Measurements from ENCODE around the gene ANKS1A. TPM values are rescaled to one million over a fixed set of nuclear protein-coding genes. Genes with fewer than 3 reads are reported as not detected.

ANKS1A gene
- total and polyA plus RNA-seq, 2 of the 4 experiments (the other 2 are of a cell fraction): 7.2 to 7.5 TPM

DNA sequence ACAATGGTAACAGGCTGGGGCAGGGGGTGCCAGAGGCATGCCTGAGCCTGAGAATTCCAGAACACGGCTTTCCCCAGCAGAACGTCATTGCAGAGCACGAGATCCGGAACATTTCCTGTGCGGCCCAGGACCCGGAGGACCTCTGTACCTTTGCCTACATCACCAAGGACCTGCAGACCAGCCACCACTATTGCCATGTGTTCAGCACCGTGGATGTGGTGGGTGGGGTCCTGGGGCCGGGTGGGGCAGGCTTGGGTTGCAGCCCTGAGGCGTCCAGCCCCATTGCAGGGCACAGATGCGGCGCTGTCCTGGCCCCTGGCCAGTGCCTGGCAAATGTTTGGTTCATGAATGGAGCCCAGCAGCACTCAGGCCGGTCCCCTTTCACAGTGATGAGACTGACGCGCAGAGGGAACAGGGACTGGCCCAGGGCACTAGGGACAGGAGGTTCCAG lies 195.0 kb downstream of the ANKS1A start:
- H3K18ac ChIP-seq (ENCODE audit: low read depth, low read length): no peak overlapping the region
- H3K79me1 ChIP-seq (ENCODE audit: low read depth in 1 of 2, low read length in 2 of 2): no peaks in the 10 kb centered on the region
- CTCF ChIA-PET: no interaction called here
- no peaks in the 10 kb centered on the region; the same call in 1 of the 2 replicates for H4K20me1 ChIP-seq (ENCODE audit: insufficient read depth, low read length)
- no peak overlapping the region for H3K4me2 ChIP-seq (ENCODE audit: low read depth, low read length)
- no peak overlapping the region for H4K91ac ChIP-seq (ENCODE audit: insufficient read depth, low read depth, low read length)
- POLR2A ChIA-PET (ENCODE audit: unreplicated experiment): no interaction called here
- dilution Hi-C loops (cut with HindIII; ENCODE audit: low sequenced_read_pairs, unreplicated experiment) (no loop called here), in situ Hi-C loops (cut with MboI; ENCODE audit: low sequenced_read_pairs) (no loop called here), intact Hi-C loops (cut with micrococcal nuclease) (no loop called here)
- no peak overlapping the region for H2BK5ac ChIP-seq (ENCODE audit: low read depth, low read length, poor library complexity, severe bottlenecking)
- H3K27ac ChIP-seq (ENCODE audit: insufficient read depth, low read length): no peak overlapping the region
- no peak overlapping the region for H3K14ac ChIP-seq (replicated peaks; ENCODE audit: low read depth, low read length)
- H2BK120ac ChIP-seq (ENCODE audit: low read depth, low read length): no peak overlapping the region
- H2AK5ac ChIP-seq (ENCODE audit: low read depth, low read length): no peak overlapping the region
- DNase-seq (no peak), ATAC-seq (ENCODE audit: low read depth) (no peak)
- no TSS peak for BruUV-seq (replicated peaks)
- H2BK20ac ChIP-seq (ENCODE audit: low read depth, low read length): no peak overlapping the region
- H2AK9ac ChIP-seq (replicated peaks; ENCODE audit: low read depth, low read length, poor library complexity): no peak overlapping the region
- H3K56ac ChIP-seq (ENCODE audit: extremely low read depth, insufficient read depth, low read length): no peak overlapping the region
- no peaks in the 10 kb centered on the region for H3K27me3 ChIP-seq (ENCODE audit: control insufficient read depth, insufficient read depth, low read length)
- no peak overlapping the region for H2BK15ac ChIP-seq (ENCODE audit: low read depth, low read length)
- peaks cover 63% of the 10 kb centered on the region for H3K36me3 ChIP-seq (ENCODE audit: control insufficient read depth, insufficient read depth, low read length)
- 88% methylated on average over 5 of the region's 14 CpGs; no CpG with 5 or more reads in 1 of the 2 experiments for WGBS, 2 experiments (ENCODE audit: extremely low coverage in 2 of 2, insufficient read length in 1 of 2)
- no peak overlapping the region for H3K4ac ChIP-seq (ENCODE audit: low read depth, low read length)
- H3K9me3 ChIP-seq (ENCODE audit: control insufficient read depth, insufficient read depth, low read length): no peaks in the 10 kb centered on the region
- no peaks in the 10 kb centered on the region for H3K4me1 ChIP-seq (ENCODE audit: control insufficient read depth, insufficient read depth, low read length)
- no peak overlapping the region for H3K23ac ChIP-seq (ENCODE audit: low read depth, low read length)
- TF ChIP-seq MAFK (IDR thresholded peaks at IDR 0.05; ENCODE audit: low read depth, low read length) (no peak), CEBPB (IDR thresholded peaks at IDR 0.05; ENCODE audit: low read depth, low read length) (no peak), SMC3 (IDR thresholded peaks at IDR 0.05; ENCODE audit: low read depth, low read length) (no peak), RAD21 (IDR thresholded peaks at IDR 0.05; ENCODE audit: low read length) (no peak), BHLHE40 (IDR thresholded peaks at IDR 0.05; ENCODE audit: low read depth, low read length) (no peak)
- no peak overlapping the region for H4K5ac ChIP-seq (ENCODE audit: low read depth, low read length)
- H2AFZ ChIP-seq (replicated peaks; ENCODE audit: low read length, poor library complexity): no peak overlapping the region
- H3K4me3 ChIP-seq (ENCODE audit: insufficient read depth, low read depth, low read length): no peak overlapping the region
- H3K9me1 ChIP-seq (ENCODE audit: insufficient read depth, low read length): no peaks in the 10 kb centered on the region
- H4K8ac ChIP-seq (ENCODE audit: low read depth in 2 of 2, low read length in 2 of 2): no peak overlapping the region
- H3K9ac ChIP-seq (ENCODE audit: low read depth, low read length): no peak overlapping the region

Measured in IMR-90 (cell line).